Sigmoid colon (tissue), 7 donors: Measurements from ENCODE around the gene ISCA2. TPM values are rescaled to one million over a fixed set of nuclear protein-coding genes. Genes with fewer than 3 reads are reported as not detected.

Source experiments
- DNase-seq: peaks from one replicate; pipeline ENCODE4 v3.0.0-alpha.2; 2019
- H3K27ac ChIP-seq, 4 donors: fragments of 200-600 bp; sonication (generic); one replicate each; pipeline ENCODE4 v1.5.1; 2016 to 2019; ENCODE audit warnings: mild to moderate bottlenecking in 1 of 4
- H3K27me3 ChIP-seq, 3 donors: fragments of 200-600 bp; sonication (generic); one replicate each; pipeline ENCODE4 v1.5.1; 2019; ENCODE audit warnings: mild to moderate bottlenecking in 1 of 3
- H3K36me3 ChIP-seq, 4 donors: fragments of 200-600 bp; sonication (generic); one replicate each; pipeline ENCODE4 v1.5.1; 2016 to 2019
- H3K4me1 ChIP-seq, 4 donors: fragments of 200-600 bp; sonication (generic); one replicate each; pipeline ENCODE4 v1.5.1; 2017 to 2019
- H3K4me3 ChIP-seq, 4 donors: fragments of 200-600 bp; sonication (generic); one replicate each; pipeline ENCODE4 v1.5.1; 2017 to 2019; ENCODE audit warnings: mild to moderate bottlenecking in 2 of 4, moderate library complexity in 1 of 4
- H3K9me3 ChIP-seq, 4 donors: fragments of 200-600 bp in 3 of 4; sonication (generic) in 3 of 4; one replicate each; pipeline versions ENCODE4 v1.5.1 to v1.6.1; 2013 to 2019
- CTCF ChIP-seq, 4 experiments: fragments of 450-650 bp in 3 of 4; fragments of 200-600 bp in 1 of 4; IDR thresholded peaks; one replicate each; pipeline ENCODE4 v1.5.1; 2016 to 2019; ENCODE audit warnings: antibody characterized with exemption in 4 of 4, mild to moderate bottlenecking in 3 of 4, moderate library complexity in 2 of 4
- EP300 ChIP-seq, 4 donors: sonication (generic); formaldehyde crosslinking; IDR thresholded peaks; one replicate each; pipeline ENCODE4 v1.6.1; 2017; ENCODE audit warnings: antibody characterized with exemption in 4 of 4
- POLR2A ChIP-seq, 2 donors: fragments of 450-650 bp; IDR thresholded peaks; one replicate each; pipeline ENCODE4 v1.6.1; 2016; ENCODE audit warnings: antibody characterized with exemption in 2 of 2, mild to moderate bottlenecking in 2 of 2, moderate library complexity in 2 of 2
- POLR2AphosphoS5 ChIP-seq, 4 donors: sonication (generic); formaldehyde crosslinking; IDR thresholded peaks; one replicate each; pipeline ENCODE4 v1.6.1; 2017; ENCODE audit warnings: antibody characterized with exemption in 4 of 4
- WGBS, 2 donors: extraction: QIAGEN DNeasy Blood & Tissue Kit; methylation state at CpG; one replicate each; pipeline ENCODE4 v1.1.7; 2013; 5-methylcytosine and 5-hydroxymethylcytosine counted together
- intact Hi-C: fragments of 100-400 bp; cut with DNase I; formaldehyde crosslinking; loops from one replicate; pipeline ENCODE4 v1.15.1; 2023
- polyA plus RNA-seq, 3 donors: library from polyadenylated mRNA; stranded (reverse); fragments of 200-250 nt; gene quantifications; one replicate each; pipeline ENCODE4 v1.2.3, GENCODE V29; 2013
- total RNA-seq, 4 donors: library from RNA; depleted of rRNA; stranded (reverse); fragments of >200 nt; gene quantifications; one replicate each; pipeline ENCODE4 v1.1.0, GENCODE V29; 2016
- donor health status: healthy with polysubstance abuse.
- donor health status: Bipolar disorder and iron deficiency.
- donor health status: healthy.

Gene ISCA2
- total and polyA plus RNA-seq, 7 donors = 8.6 to 59.0 (median 15.7) TPM

GRCh38 chr14:74515891-74516412 lies 22.4 kb downstream of the ISCA2 start:
- Histone ChIP-seq H3K4me3 (no peak overlapping the region), H3K4me1 (no peaks in the 10 kb centered on the region), H3K27ac (no peak overlapping the region), H3K36me3 (no peaks in the 10 kb centered on the region), H3K27me3 (no peaks in the 10 kb centered on the region), H3K9me3 (no peaks in the 10 kb centered on the region)
- TF ChIP-seq POLR2A (IDR thresholded peaks at IDR 0.05) (no peak), CTCF (IDR thresholded peaks at IDR 0.05) (no peak), POLR2AphosphoS5 (IDR thresholded peaks at IDR 0.05) (no peak), EP300 (IDR thresholded peaks at IDR 0.05) (no peak)
- 86 to 91% methylated on average over 8 of the region's 8 CpGs for WGBS, 2 donors
- peak; percentile 46 for DNase-seq
- intact Hi-C loops = no loop called here

GRCh38 chr14:74516451-74517160 lies 23.0 kb downstream of the ISCA2 start:
- intact Hi-C loops = no loop called here
- H3K36me3 ChIP-seq = no peaks in the 10 kb centered on the region
- WGBS, 2 donors = 82 to 90% methylated on average over 12 of the region's 12 CpGs
- TF ChIP-seq POLR2A (IDR thresholded peaks at IDR 0.05) (no peak), CTCF (IDR thresholded peaks at IDR 0.05) (no peak), POLR2AphosphoS5 (IDR thresholded peaks at IDR 0.05) (no peak), EP300 (IDR thresholded peaks at IDR 0.05) (no peak)
- no peaks in the 10 kb centered on the region for H3K4me1 ChIP-seq
- H3K9me3 ChIP-seq = no peaks in the 10 kb centered on the region
- H3K27me3 ChIP-seq = no peaks in the 10 kb centered on the region
- no peak overlapping the region for H3K27ac ChIP-seq
- DNase-seq = peak; percentile 18
- no peak overlapping the region for H3K4me3 ChIP-seq

- no peak for DNase-seq
- Histone ChIP-seq H3K4me3 (no peak overlapping the region), H3K27me3 (no peaks in the 10 kb centered on the region), H3K9me3 (no peaks in the 10 kb centered on the region), H3K36me3 (no peaks in the 10 kb centered on the region), H3K4me1 (no peaks in the 10 kb centered on the region), H3K27ac (no peak overlapping the region)
- intact Hi-C loops = no loop called here
- no peak for TF ChIP-seq EP300 (IDR thresholded peaks at IDR 0.05)
- no peak for TF ChIP-seq CTCF (IDR thresholded peaks at IDR 0.05)
- no peak for TF ChIP-seq POLR2AphosphoS5 (IDR thresholded peaks at IDR 0.05)
- no peak for TF ChIP-seq POLR2A (IDR thresholded peaks at IDR 0.05)
- WGBS, 2 donors = 61 to 82% methylated on average over 4 of the region's 4 CpGs
Measured at GRCh38 chr14:74517731-74518130, 24.2 kb downstream of the ISCA2 start.

GRCh38 chr14:74518221-74518620 lies 24.7 kb downstream of the ISCA2 start:
- WGBS, 2 donors = 69 to 89% methylated on average over 6 of the region's 6 CpGs
- TF ChIP-seq EP300 (IDR thresholded peaks at IDR 0.05) (no peak), POLR2AphosphoS5 (IDR thresholded peaks at IDR 0.05) (no peak), POLR2A (IDR thresholded peaks at IDR 0.05) (no peak), CTCF (IDR thresholded peaks at IDR 0.05) (no peak)

More at GRCh38 chr14:74518221-74518620, 24.7 kb downstream of the ISCA2 start:
- no peaks in the 10 kb centered on the region for H3K9me3 ChIP-seq
- no peaks in the 10 kb centered on the region for H3K36me3 ChIP-seq
- H3K4me3 ChIP-seq = no peak overlapping the region
- H3K27me3 ChIP-seq = no peaks in the 10 kb centered on the region
- no peak overlapping the region for H3K27ac ChIP-seq
- no peaks in the 10 kb centered on the region for H3K4me1 ChIP-seq
- DNase-seq = peak; percentile 13
- intact Hi-C loops = no loop called here
